NCI-H345 treated with DMSO at 0.1 percent for 48 hours (cell line): ENCODE measurements around the gene OSBPL2.
A peak's percentile ranks its signal among the peaks of the same experiment; 100 is the strongest.

Source experiments
- DNase-seq: peaks from one replicate; lab custom pipeline; 2025; ENCODE audit not compliant: unreplicated experiment; lab: John Stamatoyannopoulos, UW

Gene OSBPL2

GRCh38 chr20:62281161-62281933 lies 43.0 kb downstream of the OSBPL2 start:
- peak; percentile 98 for DNase-seq

- DNase-seq: no peak
These were observed 43.8 kb downstream of the OSBPL2 start for GRCh38 chr20:62282103-62282502.

- no peak for DNase-seq
These were observed 44.7 kb downstream of the OSBPL2 start for GRCh38 chr20:62282877-62283503.

- DNase-seq: no peak
These were observed 46.1 kb downstream of the OSBPL2 start for GRCh38 chr20:62284448-62284847.

- DNase-seq: no peak
These were observed 46.8 kb downstream of the OSBPL2 start for GRCh38 chr20:62285151-62285550.

- no peak for DNase-seq
These were observed 47.4 kb downstream of the OSBPL2 start for GRCh38 chr20:62285722-62286121.

GRCh38 chr20:62286493-62287064 lies 48.3 kb downstream of the OSBPL2 start:
- DNase-seq: no peak

- no peak for DNase-seq
These were observed 48.8 kb downstream of the OSBPL2 start for GRCh38 chr20:62287129-62287528.

- DNase-seq: no peak
These were observed 49.6 kb downstream of the OSBPL2 start for GRCh38 chr20:62287759-62288534.

GRCh38 chr20:62288535-62289105 lies 50.3 kb downstream of the OSBPL2 start:
- DNase-seq: peak; percentile 49

GRCh38 chr20:62289131-62289530 lies 50.8 kb downstream of the OSBPL2 start:
- DNase-seq: no peak

- no peak for DNase-seq
These were observed 51.6 kb downstream of the OSBPL2 start for GRCh38 chr20:62289898-62290297.

- DNase-seq: no peak
These were observed 53.1 kb downstream of the OSBPL2 start for GRCh38 chr20:62291251-62292066.

- DNase-seq: no peak
These were observed 53.8 kb downstream of the OSBPL2 start for GRCh38 chr20:62292108-62292507.

GRCh38 chr20:62293111-62293784 lies 54.9 kb downstream of the OSBPL2 start:
- DNase-seq: no peak

- DNase-seq: no peak
These were observed 55.6 kb downstream of the OSBPL2 start for GRCh38 chr20:62293946-62294345.

GRCh38 chr20:62294516-62294915 lies 56.2 kb downstream of the OSBPL2 start:
- no peak for DNase-seq

GRCh38 chr20:62296724-62297448 lies 58.6 kb downstream of the OSBPL2 start:
- no peak for DNase-seq
